Effector memory CD4-positive, alpha-beta T cell (primary cell): ENCODE results near the gene TIMM29.

Experiments used
- DNase-seq, 3 donors: peaks; one replicate each; pipeline ENCODE4 v3.0.0-alpha.2; 2020
- H3K27ac ChIP-seq: 2 replicates; pipeline ENCODE4 v1.7.0; 2013; ENCODE audit warnings: mild to moderate bottlenecking, low read length, moderate library complexity; ENCODE audit not compliant: insufficient read depth, poor library complexity, severe bottlenecking
- H3K27me3 ChIP-seq: replicated peaks from 2 replicates; pipeline ENCODE4 v1.7.0; 2013; ENCODE audit warnings: mild to moderate bottlenecking, low read length; ENCODE audit not compliant: insufficient read depth, control insufficient read depth, poor library complexity, severe bottlenecking
- H3K36me3 ChIP-seq: 2 replicates; pipeline ENCODE4 v1.7.0; 2013; ENCODE audit warnings: mild to moderate bottlenecking, low read length, moderate library complexity; ENCODE audit not compliant: control insufficient read depth, insufficient read depth
- H3K4me1 ChIP-seq: 2 replicates; pipeline ENCODE4 v1.7.0; 2013; ENCODE audit warnings: low read length, mild to moderate bottlenecking; ENCODE audit not compliant: control insufficient read depth, insufficient read depth, poor library complexity, severe bottlenecking
- H3K4me3 ChIP-seq: 2 replicates; pipeline ENCODE4 v1.7.0; 2013; ENCODE audit warnings: low read length, low read depth, mild to moderate bottlenecking; ENCODE audit not compliant: insufficient read depth, poor library complexity, severe bottlenecking
- H3K9me3 ChIP-seq: 2 replicates; pipeline ENCODE4 v1.7.0; 2013; ENCODE audit warnings: mild to moderate bottlenecking, low read length, moderate library complexity; ENCODE audit not compliant: control insufficient read depth

The TIMM29 gene

GRCh38 chr19:10892256-10892655 is 36.4 kb upstream of the TIMM29 start:
- no peaks in the 10 kb centered on the region for H3K9me3 ChIP-seq
- H3K36me3 ChIP-seq, result no peaks in the 10 kb centered on the region
- no peak overlapping the region for H3K27ac ChIP-seq
- no peak overlapping the region for H3K4me3 ChIP-seq
- H3K27me3 ChIP-seq, result no peaks in the 10 kb centered on the region
- H3K4me1 ChIP-seq, result no peaks in the 10 kb centered on the region
- DNase-seq, result no peak

DNA sequence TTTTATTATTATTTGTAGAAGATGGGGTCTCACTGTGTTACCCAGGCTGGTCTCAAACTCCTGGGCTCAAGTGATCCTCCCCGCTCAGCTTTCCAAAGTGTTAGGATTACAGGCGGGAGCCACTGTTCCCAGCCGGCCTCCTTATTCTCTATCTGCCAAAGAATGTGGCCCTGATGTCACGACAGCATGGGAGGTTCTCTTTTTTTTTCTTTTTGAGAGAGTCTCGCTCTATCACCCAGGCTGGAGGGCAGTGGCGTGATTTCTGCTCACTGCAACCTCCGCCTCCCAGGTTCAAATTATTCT is 33.7 kb upstream of the TIMM29 start:
- DNase-seq, result no peak
- Histone ChIP-seq H3K9me3 (no peaks in the 10 kb centered on the region), H3K36me3 (no peaks in the 10 kb centered on the region), H3K27me3 (no peaks in the 10 kb centered on the region), H3K4me3 (no peak overlapping the region), H3K4me1 (no peaks in the 10 kb centered on the region), H3K27ac (no peak overlapping the region)

DNA sequence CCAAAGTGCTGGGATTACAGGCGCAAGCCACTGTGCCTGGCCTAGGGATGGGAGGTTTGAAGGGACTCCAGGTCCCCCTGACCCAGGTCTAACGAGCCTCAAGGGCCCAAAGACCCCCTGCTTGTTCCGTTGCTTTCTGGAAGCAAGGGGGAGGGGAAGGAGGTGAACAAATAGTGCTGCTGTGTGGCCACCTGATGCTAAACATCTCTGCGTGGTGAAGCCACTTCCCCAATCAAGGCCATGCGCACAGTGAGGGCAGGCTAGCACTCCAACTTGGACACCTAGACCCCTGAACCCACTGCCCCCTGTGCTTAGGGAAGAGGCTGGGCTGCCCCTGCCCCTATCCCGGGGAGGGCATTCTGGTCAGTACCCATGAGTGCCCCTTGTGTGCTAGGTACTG is 33.2 kb upstream of the TIMM29 start:
- Histone ChIP-seq H3K36me3 (no peaks in the 10 kb centered on the region), H3K9me3 (no peaks in the 10 kb centered on the region), H3K4me1 (no peaks in the 10 kb centered on the region), H3K4me3 (no peak overlapping the region), H3K27ac (no peak overlapping the region), H3K27me3 (no peaks in the 10 kb centered on the region)
- no peak for DNase-seq

- Histone ChIP-seq H3K4me1 (no peaks in the 10 kb centered on the region), H3K4me3 (no peak overlapping the region), H3K9me3 (no peaks in the 10 kb centered on the region), H3K27ac (no peak overlapping the region), H3K36me3 (no peaks in the 10 kb centered on the region), H3K27me3 (no peaks in the 10 kb centered on the region)
- no peak for DNase-seq
Observed at GRCh38 chr19:10895920-10896319, 32.7 kb upstream of the TIMM29 start.

DNA sequence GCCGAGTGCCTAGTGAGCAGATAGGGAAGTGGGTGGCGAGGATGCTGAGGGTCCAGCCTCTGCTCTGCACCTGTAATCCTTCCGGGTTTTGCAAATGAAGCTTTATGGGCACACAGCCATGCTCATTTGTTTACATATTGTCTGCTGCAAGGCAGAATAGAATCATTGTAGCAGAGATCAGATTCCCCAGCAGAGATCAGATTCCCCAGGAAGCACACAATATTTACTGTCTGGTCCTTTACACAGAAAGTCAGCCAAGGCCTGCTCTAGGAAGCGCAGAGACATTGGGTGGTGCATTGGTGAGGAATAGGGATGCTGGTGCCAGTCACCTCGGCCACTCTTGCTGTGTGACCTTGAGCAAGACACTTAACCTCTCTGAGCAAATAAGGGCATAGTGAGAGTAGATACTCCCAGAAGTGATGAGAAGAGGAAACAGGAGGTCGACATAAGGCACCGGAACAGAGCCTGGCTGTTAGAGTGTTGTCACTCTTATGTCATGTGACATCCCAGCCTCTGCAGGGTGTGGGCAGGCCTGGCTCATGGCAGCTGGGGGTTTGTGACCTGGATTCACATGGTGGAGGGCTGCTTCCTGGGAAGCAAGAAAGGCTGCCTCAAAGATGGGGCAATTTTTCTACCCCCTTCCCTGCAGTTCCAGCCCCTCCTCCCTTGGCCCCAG is 31.6 kb upstream of the TIMM29 start:
- no peaks in the 10 kb centered on the region for H3K9me3 ChIP-seq
- H3K36me3 ChIP-seq, result no peaks in the 10 kb centered on the region
- H3K27me3 ChIP-seq, result no peaks in the 10 kb centered on the region
- no peaks in the 10 kb centered on the region for H3K4me1 ChIP-seq
- no peak overlapping the region for H3K4me3 ChIP-seq
- no peak for DNase-seq
- H3K27ac ChIP-seq, result no peak overlapping the region

- Histone ChIP-seq H3K27me3 (no peaks in the 10 kb centered on the region), H3K27ac (no peak overlapping the region), H3K9me3 (no peaks in the 10 kb centered on the region), H3K4me3 (no peak overlapping the region), H3K36me3 (no peaks in the 10 kb centered on the region), H3K4me1 (no peaks in the 10 kb centered on the region)
- no peak for DNase-seq
Observed at GRCh38 chr19:10898633-10899032, 30.0 kb upstream of the TIMM29 start.

GRCh38 chr19:10899151-10899653 is 29.4 kb upstream of the TIMM29 start:
- Histone ChIP-seq H3K4me1 (no peaks in the 10 kb centered on the region), H3K27ac (no peak overlapping the region), H3K4me3 (no peak overlapping the region), H3K27me3 (no peaks in the 10 kb centered on the region), H3K36me3 (no peaks in the 10 kb centered on the region), H3K9me3 (no peaks in the 10 kb centered on the region)
- DNase-seq, result no peak

DNA sequence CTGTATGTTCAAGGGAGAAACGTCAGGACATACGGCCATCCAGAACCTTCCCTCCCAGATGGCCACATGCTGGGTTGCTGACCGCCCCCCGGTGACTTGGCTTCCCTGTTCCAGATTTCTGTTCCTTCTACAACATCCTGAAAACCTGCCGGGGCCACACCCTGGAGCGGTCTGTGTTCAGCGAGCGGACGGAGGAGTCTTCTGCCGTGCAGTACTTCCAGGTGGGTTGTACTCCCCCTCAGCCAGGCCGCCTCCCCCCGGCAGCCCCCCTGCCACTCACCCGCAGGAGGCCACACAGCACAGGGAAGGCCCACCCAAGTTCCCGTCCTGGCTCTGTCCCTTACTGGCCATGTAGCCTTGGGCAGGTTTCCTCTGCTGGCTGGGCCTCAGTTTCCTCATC is 20.7 kb upstream of the TIMM29 start:
- no peak overlapping the region for H3K27ac ChIP-seq
- no peaks in the 10 kb centered on the region for H3K9me3 ChIP-seq
- H3K4me1 ChIP-seq, result no peaks in the 10 kb centered on the region
- no peak overlapping the region for H3K4me3 ChIP-seq
- H3K36me3 ChIP-seq, result peaks cover 42% of the 10 kb centered on the region
- no peaks in the 10 kb centered on the region for H3K27me3 ChIP-seq
- DNase-seq, result no peak

- H3K9me3 ChIP-seq, result no peaks in the 10 kb centered on the region
- H3K36me3 ChIP-seq, result peaks cover 42% of the 10 kb centered on the region
- DNase-seq, result no peak
- H3K27ac ChIP-seq, result no peak overlapping the region
- H3K4me3 ChIP-seq, result no peak overlapping the region
- no peaks in the 10 kb centered on the region for H3K27me3 ChIP-seq
- no peaks in the 10 kb centered on the region for H3K4me1 ChIP-seq
Observed at GRCh38 chr19:10908380-10908960, 20.1 kb upstream of the TIMM29 start.

- no peak for DNase-seq
- H3K36me3 ChIP-seq, result peaks cover 49% of the 10 kb centered on the region
Observed at GRCh38 chr19:10911579-10912363, 16.8 kb upstream of the TIMM29 start.

More at GRCh38 chr19:10911579-10912363, 16.8 kb upstream of the TIMM29 start:
- no peak overlapping the region for H3K27ac ChIP-seq
- no peak overlapping the region for H3K4me3 ChIP-seq
- H3K27me3 ChIP-seq, result no peaks in the 10 kb centered on the region
- H3K4me1 ChIP-seq, result no peaks in the 10 kb centered on the region
- no peaks in the 10 kb centered on the region for H3K9me3 ChIP-seq
